ENCODE data around the gene MMP11.

The MMP11 gene

DNA sequence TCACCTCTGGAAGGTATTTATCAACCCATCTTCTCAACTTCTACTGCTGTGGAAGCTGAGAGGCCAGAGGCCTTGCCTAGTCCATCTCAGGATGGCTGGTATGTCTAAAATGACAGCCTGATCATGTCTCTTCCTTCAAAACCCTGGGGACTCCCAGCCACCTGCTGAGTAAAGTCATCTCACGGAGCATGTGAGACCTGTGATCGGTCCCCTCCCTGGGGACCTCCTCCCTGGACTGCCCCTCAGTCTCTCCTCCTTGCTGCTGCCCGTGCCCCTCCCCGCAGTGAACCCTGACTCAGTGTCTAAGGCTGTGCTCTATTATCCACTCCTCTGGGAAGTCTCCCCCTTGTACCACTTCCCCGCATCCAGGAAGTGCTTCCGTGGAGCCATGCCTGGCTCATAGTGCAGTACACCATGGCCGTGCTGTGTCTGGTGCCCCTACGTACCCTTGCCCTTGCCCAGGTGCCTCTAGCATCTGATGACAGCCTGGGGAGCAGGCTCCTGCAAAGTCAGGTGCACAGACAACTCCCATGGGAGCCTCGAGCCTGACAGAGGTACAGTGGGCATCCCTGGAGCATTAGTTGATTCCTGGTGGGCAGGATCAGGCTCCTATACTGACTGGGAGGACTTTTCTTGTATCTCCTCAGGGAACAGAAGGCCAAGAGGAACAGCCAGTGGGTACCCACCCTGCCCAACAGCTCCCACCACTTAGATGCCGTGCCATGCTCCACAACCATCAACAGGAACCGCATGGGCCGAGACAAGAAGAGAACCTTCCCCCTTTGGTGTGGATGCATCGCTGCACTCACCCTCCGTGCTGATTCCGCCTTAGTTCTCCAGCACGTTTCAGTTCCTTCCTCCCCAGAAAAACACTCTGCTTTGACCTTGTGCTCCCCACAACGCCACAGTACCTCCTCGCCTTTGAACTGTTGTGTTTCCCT lies 27.9 kb downstream of the MMP11 start:
- H3K27me3 ChIP-seq (ENCODE audit: control insufficient read depth, insufficient read depth, low read length), result no peaks in the 10 kb centered on the region
- H3K27ac ChIP-seq (ENCODE audit: low read length), result no peak overlapping the region
- no peaks in the 10 kb centered on the region for H3K9me3 ChIP-seq (ENCODE audit: control insufficient read depth, low read depth, low read length)
- H3K4me1 ChIP-seq (ENCODE audit: control insufficient read depth, low read depth, low read length), result no peaks in the 10 kb centered on the region
- H3K9ac ChIP-seq (ENCODE audit: low read length), result no peak overlapping the region
- no peak overlapping the region for H3K4me3 ChIP-seq (ENCODE audit: low read length)
- H3K36me3 ChIP-seq (ENCODE audit: control insufficient read depth, low read depth, low read length), result peaks cover 71% of the 10 kb centered on the region

DNA sequence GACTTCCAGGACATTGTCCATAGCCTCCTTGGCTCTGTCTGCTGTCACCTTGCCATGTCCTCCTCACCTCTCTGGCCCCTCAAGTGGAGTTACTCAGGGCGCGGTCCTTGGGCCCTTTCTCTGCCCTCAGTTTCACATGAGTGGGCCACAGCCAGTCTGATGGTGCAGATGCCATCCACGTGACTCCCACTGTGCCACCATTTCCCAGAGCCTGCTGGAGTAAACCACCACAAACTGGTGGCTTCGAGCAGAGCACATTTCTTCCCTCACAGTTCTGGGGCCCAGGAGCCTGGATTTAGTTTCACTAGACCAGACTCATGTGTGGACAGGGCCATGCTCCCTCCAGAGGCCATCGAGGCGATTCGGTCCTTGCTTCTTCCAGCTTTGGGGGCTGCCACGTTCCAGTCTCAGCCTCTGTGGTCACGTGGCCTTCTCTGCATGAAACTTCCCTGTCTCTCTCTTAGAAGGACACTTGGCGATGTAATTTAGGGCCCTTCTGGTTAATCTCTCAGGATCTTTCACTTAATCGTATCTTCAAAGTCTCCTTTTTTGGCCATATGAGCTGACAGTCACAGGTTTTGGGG lies 28.7 kb downstream of the MMP11 start:
- Histone ChIP-seq H3K36me3 (ENCODE audit: control insufficient read depth, low read depth, low read length) (peaks cover 76% of the 10 kb centered on the region), H3K9me3 (ENCODE audit: control insufficient read depth, low read depth, low read length) (no peaks in the 10 kb centered on the region), H3K9ac (ENCODE audit: low read length) (no peak overlapping the region), H3K4me3 (ENCODE audit: low read length) (no peak overlapping the region), H3K27ac (ENCODE audit: low read length) (no peak overlapping the region), H3K4me1 (ENCODE audit: control insufficient read depth, low read depth, low read length) (no peaks in the 10 kb centered on the region), H3K27me3 (ENCODE audit: control insufficient read depth, insufficient read depth, low read length) (no peaks in the 10 kb centered on the region)

DNA sequence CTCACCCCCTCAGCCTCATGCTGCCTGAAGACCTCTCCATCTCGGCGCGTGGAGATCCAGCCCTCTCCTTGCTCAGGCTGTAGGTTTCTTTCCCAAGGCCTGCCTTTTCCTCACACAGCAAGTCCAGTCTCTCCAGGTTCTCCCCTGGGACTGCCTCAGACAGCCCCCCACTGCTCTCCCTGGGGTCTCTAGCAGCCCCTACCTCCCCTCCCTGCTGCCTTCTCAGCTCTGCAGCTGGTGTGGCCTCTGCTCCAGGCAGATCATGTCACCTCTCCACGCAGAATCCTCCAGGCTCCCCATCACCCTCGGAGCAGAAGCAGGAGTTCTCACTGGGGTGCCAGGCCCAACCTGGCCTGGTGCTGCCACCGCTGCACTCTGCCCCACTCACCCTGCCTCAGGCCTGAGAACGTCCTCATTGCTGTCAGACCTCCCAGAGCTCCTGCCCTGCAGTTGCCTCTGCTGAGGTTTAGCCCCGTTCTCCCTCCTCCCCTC lies 29.3 kb downstream of the MMP11 start:
- no peak overlapping the region for H3K4me3 ChIP-seq (ENCODE audit: low read length)

DNA sequence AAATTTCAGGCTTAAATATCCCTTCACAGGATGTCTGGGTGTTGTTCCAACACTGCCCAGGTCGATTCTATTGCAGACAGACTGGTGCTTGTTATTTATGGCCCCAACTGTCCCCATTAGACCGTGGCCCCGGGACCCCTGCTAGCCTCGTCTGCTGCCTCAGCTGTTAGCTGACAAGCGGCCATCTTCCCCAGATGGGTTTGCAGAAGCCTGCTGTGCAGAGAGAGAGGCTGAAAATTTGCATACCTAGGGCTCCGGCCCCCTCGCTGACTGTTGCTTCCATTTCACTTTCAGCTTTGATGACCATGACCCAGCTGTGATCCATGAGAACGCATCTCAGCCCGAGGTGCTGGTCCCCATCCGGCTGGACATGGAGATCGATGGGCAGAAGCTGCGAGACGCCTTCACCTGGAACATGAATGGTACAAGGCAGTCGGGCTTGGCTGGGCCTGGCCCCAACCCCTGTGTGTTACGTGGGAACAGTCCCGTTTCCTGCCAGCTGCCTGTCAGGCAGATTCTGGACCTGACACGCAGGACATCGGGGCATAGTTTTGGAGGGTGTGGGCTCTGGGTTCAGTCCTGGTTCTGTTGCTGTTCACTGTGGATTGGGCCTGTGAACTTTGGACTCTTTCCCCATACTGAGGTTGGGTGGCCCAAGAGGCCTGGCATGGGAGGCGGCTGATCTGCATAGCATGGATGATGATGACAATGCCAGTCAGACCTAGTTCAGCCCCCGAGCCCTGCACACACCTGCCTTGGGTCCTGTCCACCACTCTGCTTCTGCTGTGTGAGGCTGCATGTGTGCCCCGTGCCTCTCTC lies 30.6 kb downstream of the MMP11 start:
- H3K9ac ChIP-seq (ENCODE audit: low read length), result no peak overlapping the region
- no peaks in the 10 kb centered on the region for H3K4me1 ChIP-seq (ENCODE audit: control insufficient read depth, low read depth, low read length)
- no peak overlapping the region for H3K27ac ChIP-seq (ENCODE audit: low read length)

More for the DNA sequence above, 29.3 kb downstream of the MMP11 start:
- Histone ChIP-seq H3K9me3 (ENCODE audit: control insufficient read depth, low read depth, low read length) (no peaks in the 10 kb centered on the region), H3K9ac (ENCODE audit: low read length) (no peak overlapping the region), H3K36me3 (ENCODE audit: control insufficient read depth, low read depth, low read length) (peaks cover 79% of the 10 kb centered on the region), H3K27me3 (ENCODE audit: control insufficient read depth, insufficient read depth, low read length) (no peaks in the 10 kb centered on the region), H3K4me1 (ENCODE audit: control insufficient read depth, low read depth, low read length) (no peaks in the 10 kb centered on the region), H3K27ac (ENCODE audit: low read length) (no peak overlapping the region)

DNA sequence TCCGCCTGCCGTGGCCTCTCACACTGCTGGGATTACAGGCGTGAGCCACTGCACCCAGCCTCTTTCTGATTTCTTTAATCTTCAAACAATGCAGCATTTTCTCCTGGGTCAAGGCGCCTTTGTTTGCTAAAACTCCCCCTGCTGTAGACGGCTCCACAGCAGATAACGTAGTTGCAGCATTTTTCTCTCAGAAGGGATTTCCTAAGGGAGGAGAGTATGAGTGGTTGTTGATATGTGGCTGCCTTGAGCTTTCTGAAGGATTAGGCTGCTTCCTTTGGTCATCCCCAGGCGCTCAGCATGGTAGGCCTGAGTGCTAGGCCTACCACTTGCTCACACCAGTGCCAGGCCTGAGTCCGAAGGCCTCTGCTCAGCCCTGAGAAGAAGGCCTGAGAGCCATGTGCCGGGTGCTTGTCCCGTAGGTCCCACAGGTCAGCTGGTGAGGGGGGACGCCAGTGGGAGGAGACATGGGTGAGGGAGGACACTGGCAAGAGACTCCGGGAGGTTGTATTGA lies 32.2 kb downstream of the MMP11 start:
- peaks cover 73% of the 10 kb centered on the region for H3K36me3 ChIP-seq (ENCODE audit: control insufficient read depth, low read depth, low read length)
- no peak overlapping the region for H3K9ac ChIP-seq (ENCODE audit: low read length)
- H3K27ac ChIP-seq (ENCODE audit: low read length), result no peak overlapping the region
- no peaks in the 10 kb centered on the region for H3K9me3 ChIP-seq (ENCODE audit: control insufficient read depth, low read depth, low read length)
- no peak overlapping the region for H3K4me3 ChIP-seq (ENCODE audit: low read length)
- H3K27me3 ChIP-seq (ENCODE audit: control insufficient read depth, insufficient read depth, low read length), result no peaks in the 10 kb centered on the region
- no peaks in the 10 kb centered on the region for H3K4me1 ChIP-seq (ENCODE audit: control insufficient read depth, low read depth, low read length)

More for the DNA sequence above, 30.6 kb downstream of the MMP11 start:
- no peak overlapping the region for H3K4me3 ChIP-seq (ENCODE audit: low read length)
- H3K9me3 ChIP-seq (ENCODE audit: control insufficient read depth, low read depth, low read length), result no peaks in the 10 kb centered on the region
- H3K27me3 ChIP-seq (ENCODE audit: control insufficient read depth, insufficient read depth, low read length), result no peaks in the 10 kb centered on the region
- peaks cover 76% of the 10 kb centered on the region for H3K36me3 ChIP-seq (ENCODE audit: control insufficient read depth, low read depth, low read length)

DNA sequence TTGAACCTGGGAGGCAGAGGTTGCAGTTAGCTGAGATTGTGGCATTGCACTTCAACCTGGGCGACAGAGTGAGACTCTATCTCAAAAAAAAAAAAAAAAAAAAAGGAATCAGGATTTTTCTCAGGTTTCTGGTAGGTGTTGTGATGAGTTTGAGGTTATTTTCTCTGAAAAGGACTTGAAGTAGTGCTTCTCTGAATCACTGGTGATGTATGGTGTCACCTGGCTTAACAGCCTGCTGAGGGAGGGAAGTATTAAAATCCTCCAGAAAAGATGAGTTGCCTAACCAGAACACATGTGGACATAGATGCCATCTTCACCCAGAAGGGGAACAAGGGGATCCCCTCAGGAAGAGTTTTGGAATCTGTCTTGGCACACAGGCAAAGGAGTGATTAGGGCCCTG lies 34.2 kb downstream of the MMP11 start:
- Histone ChIP-seq H3K9ac (ENCODE audit: low read length) (no peak overlapping the region), H3K4me3 (ENCODE audit: low read length) (no peak overlapping the region), H3K4me1 (ENCODE audit: control insufficient read depth, low read depth, low read length) (no peaks in the 10 kb centered on the region)

DNA sequence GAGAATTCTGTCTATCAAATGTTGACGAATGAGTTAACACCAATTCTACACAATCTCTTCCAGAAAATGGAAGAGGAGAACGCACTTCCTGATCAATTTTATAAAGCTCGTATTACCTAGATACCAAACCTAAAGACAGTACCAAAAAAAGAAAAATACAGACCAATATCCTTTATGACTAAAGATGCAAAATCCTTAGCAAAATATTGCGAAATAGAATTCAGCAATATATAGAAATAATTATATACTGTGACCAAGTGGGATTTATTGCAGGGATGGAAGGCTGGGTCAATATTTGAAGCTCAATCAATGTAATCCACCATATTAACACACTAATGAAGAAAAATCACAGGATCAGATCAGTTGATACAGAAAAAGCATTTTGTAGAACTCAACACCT lies 39.7 kb downstream of the MMP11 start:
- Histone ChIP-seq H3K9me3 (ENCODE audit: control insufficient read depth, low read depth, low read length) (no peaks in the 10 kb centered on the region), H3K36me3 (ENCODE audit: control insufficient read depth, low read depth, low read length) (peaks cover 24% of the 10 kb centered on the region), H3K27ac (ENCODE audit: low read length) (no peak overlapping the region), H3K9ac (ENCODE audit: low read length) (no peak overlapping the region), H3K27me3 (ENCODE audit: control insufficient read depth, insufficient read depth, low read length) (no peaks in the 10 kb centered on the region), H3K4me3 (ENCODE audit: low read length) (no peak overlapping the region), H3K4me1 (ENCODE audit: control insufficient read depth, low read depth, low read length) (no peaks in the 10 kb centered on the region)

More for the DNA sequence above, 34.2 kb downstream of the MMP11 start:
- Histone ChIP-seq H3K27me3 (ENCODE audit: control insufficient read depth, insufficient read depth, low read length) (no peaks in the 10 kb centered on the region), H3K36me3 (ENCODE audit: control insufficient read depth, low read depth, low read length) (peaks cover 57% of the 10 kb centered on the region), H3K27ac (ENCODE audit: low read length) (no peak overlapping the region), H3K9me3 (ENCODE audit: control insufficient read depth, low read depth, low read length) (no peaks in the 10 kb centered on the region)

DNA sequence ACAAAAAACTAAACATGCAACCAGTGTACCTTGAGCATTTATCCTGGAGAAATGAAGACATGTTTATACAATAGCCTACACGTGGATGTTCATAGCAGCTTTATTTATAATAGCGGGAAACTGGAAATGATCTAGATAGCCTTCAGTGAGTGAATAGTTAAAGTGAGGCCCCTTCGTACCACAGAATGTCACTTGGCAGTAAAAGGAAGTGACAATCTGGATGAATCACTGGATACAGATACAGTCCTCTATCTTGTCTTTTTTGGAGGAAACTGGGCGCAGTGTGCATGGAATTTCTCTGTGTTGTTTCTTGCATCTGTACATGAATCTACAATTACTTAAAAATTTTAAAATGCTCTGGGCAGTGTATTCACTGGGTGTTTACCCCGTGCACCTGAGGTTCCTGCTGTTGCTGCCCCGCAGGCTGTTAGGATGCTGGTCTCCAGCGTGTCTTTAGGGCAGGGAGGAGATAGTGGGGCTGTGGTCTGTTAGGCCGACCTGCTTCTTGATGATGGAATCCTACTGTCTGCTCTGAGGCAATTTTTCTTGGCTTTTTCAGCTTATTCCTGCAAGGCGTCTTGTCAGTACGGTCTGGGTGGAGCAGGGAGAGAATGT lies 43.0 kb downstream of the MMP11 start:
- peaks cover 49% of the 10 kb centered on the region for H3K36me3 ChIP-seq (ENCODE audit: control insufficient read depth, low read depth, low read length)
- H3K4me3 ChIP-seq (ENCODE audit: low read length), result no peak overlapping the region
- H3K9ac ChIP-seq (ENCODE audit: low read length), result no peak overlapping the region
- H3K27ac ChIP-seq (ENCODE audit: low read length), result no peak overlapping the region
- H3K27me3 ChIP-seq (ENCODE audit: control insufficient read depth, insufficient read depth, low read length), result no peaks in the 10 kb centered on the region
- H3K9me3 ChIP-seq (ENCODE audit: control insufficient read depth, low read depth, low read length), result no peaks in the 10 kb centered on the region
- no peaks in the 10 kb centered on the region for H3K4me1 ChIP-seq (ENCODE audit: control insufficient read depth, low read depth, low read length)

DNA sequence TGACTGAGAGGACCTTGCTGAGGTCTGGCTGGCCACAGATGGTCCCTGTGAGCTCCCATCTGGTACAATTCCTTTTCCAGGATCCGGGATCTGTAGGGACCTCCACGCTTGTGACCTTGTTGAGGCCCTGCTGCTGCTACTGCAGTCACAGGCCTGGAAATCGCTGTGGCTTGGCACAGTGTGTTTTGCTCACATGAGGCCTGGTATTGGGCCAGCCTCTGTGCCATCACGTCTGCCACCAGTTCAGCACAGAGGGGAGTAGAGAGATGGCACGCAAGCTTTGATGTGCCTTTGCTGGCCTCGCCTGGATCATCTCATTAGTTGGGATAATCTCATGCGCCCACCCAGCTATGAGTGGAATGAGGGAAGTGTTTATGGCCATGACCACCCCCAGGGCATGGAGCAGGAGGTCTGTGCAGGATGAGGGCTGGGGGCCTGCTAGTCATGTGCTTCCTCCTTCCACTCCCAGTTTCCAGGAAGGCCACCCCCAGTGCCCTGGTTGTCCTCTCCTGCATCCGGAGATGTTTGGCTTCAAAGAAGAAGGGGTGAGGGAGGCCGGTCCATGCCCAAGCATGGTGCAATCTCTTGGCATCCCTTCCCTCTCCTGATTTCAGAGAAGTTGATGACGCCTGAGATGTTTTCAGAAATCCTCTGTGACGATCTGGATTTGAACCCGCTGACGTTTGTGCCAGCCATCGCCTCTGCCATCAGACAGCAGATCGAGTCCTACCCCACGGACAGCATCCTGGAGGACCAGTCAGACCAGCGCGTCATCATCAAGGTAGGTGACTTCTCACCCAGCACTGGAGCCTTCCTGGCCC lies 43.7 kb downstream of the MMP11 start:
- H3K4me3 ChIP-seq (ENCODE audit: low read length), result no peak overlapping the region
- peaks cover 52% of the 10 kb centered on the region for H3K36me3 ChIP-seq (ENCODE audit: control insufficient read depth, low read depth, low read length)
- H3K27ac ChIP-seq (ENCODE audit: low read length), result no peak overlapping the region
- H3K9me3 ChIP-seq (ENCODE audit: control insufficient read depth, low read depth, low read length), result no peaks in the 10 kb centered on the region
- no peaks in the 10 kb centered on the region for H3K27me3 ChIP-seq (ENCODE audit: control insufficient read depth, insufficient read depth, low read length)
- H3K9ac ChIP-seq (ENCODE audit: low read length), result no peak overlapping the region
- no peaks in the 10 kb centered on the region for H3K4me1 ChIP-seq (ENCODE audit: control insufficient read depth, low read depth, low read length)

DNA sequence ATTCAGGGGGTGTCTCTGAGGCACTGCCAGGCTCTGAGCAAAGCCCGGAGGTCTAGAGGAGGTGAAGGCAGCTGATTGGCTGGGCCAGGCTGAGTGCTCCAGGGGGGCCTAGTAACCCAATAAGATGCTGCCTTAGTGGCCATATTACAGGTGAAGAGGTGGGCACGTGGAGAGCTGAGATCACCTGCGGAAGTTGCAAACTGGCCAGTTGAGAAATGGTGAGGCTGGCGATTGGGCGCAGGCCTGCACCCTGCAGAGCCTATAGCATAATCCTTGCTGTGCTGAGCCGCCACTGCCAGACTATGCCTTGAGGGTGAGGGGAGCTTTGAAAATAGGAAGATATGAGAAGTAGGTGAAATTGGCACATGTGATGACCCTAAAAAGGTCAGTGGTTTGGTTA lies 44.5 kb downstream of the MMP11 start:
- no peak overlapping the region for H3K9ac ChIP-seq (ENCODE audit: low read length)
- H3K9me3 ChIP-seq (ENCODE audit: control insufficient read depth, low read depth, low read length), result no peaks in the 10 kb centered on the region
- H3K27ac ChIP-seq (ENCODE audit: low read length), result no peak overlapping the region
- peaks cover 55% of the 10 kb centered on the region for H3K36me3 ChIP-seq (ENCODE audit: control insufficient read depth, low read depth, low read length)
- H3K27me3 ChIP-seq (ENCODE audit: control insufficient read depth, insufficient read depth, low read length), result no peaks in the 10 kb centered on the region
- H3K4me1 ChIP-seq (ENCODE audit: control insufficient read depth, low read depth, low read length), result no peaks in the 10 kb centered on the region
- no peak overlapping the region for H3K4me3 ChIP-seq (ENCODE audit: low read length)
